ENCODE data around the gene L3MBTL3. TPM values are rescaled to one million over a fixed set of nuclear protein-coding genes. Genes with fewer than 3 reads are reported as not detected.

The L3MBTL3 gene
- total and polyA plus RNA-seq, 5 experiments from 2014 or later: 3.7 to 53.7 (median 6.9) TPM

DNA sequence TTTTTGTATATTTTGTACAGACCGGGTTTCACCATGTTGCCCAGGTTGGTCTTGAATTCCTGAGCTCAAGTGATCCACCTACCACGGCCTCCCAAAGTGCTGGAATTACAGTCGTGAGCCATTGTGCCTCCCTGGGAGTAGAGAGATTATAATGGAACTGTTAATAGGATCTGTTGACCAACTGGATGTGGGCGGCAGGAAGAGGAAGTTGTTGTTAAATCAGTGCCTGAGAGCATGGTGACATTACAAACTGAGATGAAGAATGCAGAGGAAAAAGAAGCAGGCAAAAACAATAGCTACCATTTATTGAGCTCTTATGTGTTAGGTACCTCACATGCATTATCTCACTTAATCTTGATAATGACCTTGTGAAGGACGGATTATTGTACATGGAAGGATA lies 9.2 kb upstream of the L3MBTL3 start:
- Mint-ChIP-seq H3K27ac (no peak overlapping the region), H3K4me1 (peaks cover 0 to 5% (median 1%) of the 10 kb centered on the region in 4 donors), H3K4me3 (no peak overlapping the region), H3K9me3 (no peaks in the 10 kb centered on the region), H3K27me3 (peaks cover 0 to 11% (median 0%) of the 10 kb centered on the region in 5 donors), H3K36me3 (peaks cover 0 to 6% (median 0%) of the 10 kb centered on the region in 3 donors)
- ATAC-seq (no peak), DNase-seq (no peak)
- POLR2A ChIA-PET: no interaction called here

GRCh38 chr6:130010387-130010786 lies 8.0 kb upstream of the L3MBTL3 start:
- peak overlapping the region in 1 of 10 donors; percentile 16 for H3K27ac Mint-ChIP-seq
- ATAC-seq (no peak), DNase-seq (no peak)
- H3K4me1 Mint-ChIP-seq: peaks cover 0 to 5% (median 1%) of the 10 kb centered on the region in 4 donors
- no peak overlapping the region for H3K4me3 Mint-ChIP-seq
- H3K27me3 Mint-ChIP-seq: peaks cover 0 to 11% (median 0%) of the 10 kb centered on the region in 5 donors
- no peaks in the 10 kb centered on the region for H3K9me3 Mint-ChIP-seq
- H3K36me3 Mint-ChIP-seq: peaks cover 0 to 6% (median 0%) of the 10 kb centered on the region in 3 donors
- POLR2A ChIA-PET: interaction anchor here (0.8 to 0.9 kb wide), 2 partner anchors 9 to 11 kb away, joined by 3 read pairs; no protein-coding TSS in a partner anchor

DNA sequence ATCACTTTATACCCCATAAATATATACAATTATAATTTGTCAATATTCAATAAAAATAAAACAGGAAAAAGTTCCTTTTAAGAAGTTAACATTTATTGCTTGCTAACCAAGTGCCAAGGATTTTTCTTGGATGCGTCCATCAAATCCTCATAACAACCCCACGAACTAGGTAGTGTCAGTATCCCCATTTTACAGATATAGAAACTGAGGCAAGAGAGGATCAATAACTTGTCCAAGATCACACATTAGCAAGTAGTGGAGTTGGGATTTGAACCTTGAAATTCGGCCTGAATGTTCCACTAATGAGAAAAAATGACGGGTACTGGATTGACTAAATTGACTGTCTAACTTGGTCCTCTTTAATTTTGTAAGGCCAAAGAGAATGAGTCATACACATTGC lies 5.7 kb upstream of the L3MBTL3 start:
- H3K4me3 Mint-ChIP-seq: no peak overlapping the region
- H3K27me3 Mint-ChIP-seq: peaks cover 0 to 9% (median 0%) of the 10 kb centered on the region in 5 donors
- POLR2A ChIA-PET: no interaction called here

DNA sequence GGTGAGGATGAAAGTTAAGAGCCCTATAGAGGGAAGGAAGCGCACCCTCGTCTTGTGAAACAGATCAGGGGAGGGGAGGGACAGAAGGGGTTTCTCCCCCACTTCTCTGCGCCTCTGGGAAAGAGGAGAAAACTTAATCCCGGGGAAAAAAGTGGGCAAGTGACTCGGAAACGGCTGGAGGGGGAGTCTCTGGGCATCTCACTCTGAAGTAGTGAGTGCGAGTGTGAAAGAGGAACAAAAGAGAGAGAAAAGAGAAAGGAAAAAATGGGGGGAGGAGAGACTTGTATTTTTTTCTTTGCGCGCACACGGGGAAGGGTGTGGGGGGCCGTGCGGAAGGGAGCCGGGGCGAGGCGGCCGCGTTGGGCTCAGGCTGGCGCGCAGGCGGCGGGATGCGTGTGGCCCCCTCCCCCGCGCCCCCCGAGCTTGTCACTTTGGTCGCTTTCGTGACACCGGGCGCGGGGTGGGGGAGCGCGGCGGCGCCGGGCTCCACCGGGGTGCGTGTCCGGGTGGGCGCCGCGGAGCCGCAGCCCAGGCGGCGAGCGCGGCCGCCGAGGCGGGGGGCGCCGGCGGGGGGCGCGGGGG lies 454 bp downstream of the L3MBTL3 start:
- H3K27ac Mint-ChIP-seq: peak overlapping the region; percentile 96 to 99 (median 99)
- POLR2A ChIA-PET: interaction anchor here (1.0 to 4.4 kb wide), 5 partner anchors 8 to 269 kb away, joined by 3 to 20 read pairs (median 3); no protein-coding TSS in a partner anchor
- peak; percentile 38 to 50 for ATAC-seq
- DNase-seq: peak in 8 of 10 donors; percentile 18 to 65 (median 38)
- H3K4me3 Mint-ChIP-seq: peak overlapping the region; percentile 93 to 100 (median 100)
- peaks cover 0 to 6% (median 2%) of the 10 kb centered on the region in 3 donors for H3K36me3 Mint-ChIP-seq
- H3K4me1 Mint-ChIP-seq: peaks cover 5 to 29% (median 21%) of the 10 kb centered on the region in 4 donors
- no peaks in the 10 kb centered on the region for H3K27me3 Mint-ChIP-seq
- H3K9me3 Mint-ChIP-seq: no peaks in the 10 kb centered on the region

More for the DNA sequence above, 5.7 kb upstream of the L3MBTL3 start:
- DNase-seq (no peak), ATAC-seq (no peak)
- no peak overlapping the region for H3K27ac Mint-ChIP-seq
- peaks cover 0 to 5% (median 2%) of the 10 kb centered on the region in 4 donors for H3K4me1 Mint-ChIP-seq
- peaks cover 0 to 6% (median 0%) of the 10 kb centered on the region in 3 donors for H3K36me3 Mint-ChIP-seq
- H3K9me3 Mint-ChIP-seq: no peaks in the 10 kb centered on the region

- peaks cover under 1 to 7% (median 6%) of the 10 kb centered on the region in 3 donors for H3K36me3 Mint-ChIP-seq
- H3K9me3 Mint-ChIP-seq: no peaks in the 10 kb centered on the region
- peak overlapping the region; percentile 84 to 99 (median 88) for H3K4me3 Mint-ChIP-seq
- ATAC-seq (peak; percentile 19 to 28), DNase-seq (peak; percentile 8 to 67 (median 34))
- H3K27me3 Mint-ChIP-seq: no peaks in the 10 kb centered on the region
- POLR2A ChIA-PET: interaction anchor here (0.6 to 4.4 kb wide), 7 partner anchors 8 to 1769 kb away, joined by 3 to 20 read pairs (median 3); no protein-coding TSS in a partner anchor
- H3K27ac Mint-ChIP-seq: peak overlapping the region; percentile 82 to 99 (median 91)
- H3K4me1 Mint-ChIP-seq: peaks cover 7 to 30% (median 25%) of the 10 kb centered on the region in 4 donors
Observed at GRCh38 chr6:130019326-130020072, 1.1 kb downstream of the L3MBTL3 start.

GRCh38 chr6:130020073-130020906 lies 1.9 kb downstream of the L3MBTL3 start:
- peaks cover 9 to 38% (median 30%) of the 10 kb centered on the region in 4 donors for H3K4me1 Mint-ChIP-seq
- H3K27me3 Mint-ChIP-seq: no peaks in the 10 kb centered on the region
- DNase-seq (peak; percentile 22 to 75 (median 48)), ATAC-seq (peak; percentile 36 to 41)
- peaks cover 6 to 15% (median 8%) of the 10 kb centered on the region in 3 donors for H3K36me3 Mint-ChIP-seq
- peak overlapping the region; percentile 86 to 99 (median 97) for H3K27ac Mint-ChIP-seq
- peak overlapping the region; percentile 94 to 99 (median 98) for H3K4me3 Mint-ChIP-seq
- H3K9me3 Mint-ChIP-seq: no peaks in the 10 kb centered on the region
- POLR2A ChIA-PET: interaction anchor here (0.6 to 4.4 kb wide), 6 partner anchors 10 to 1768 kb away, joined by 3 to 20 read pairs (median 4); no protein-coding TSS in a partner anchor

- Mint-ChIP-seq H3K4me3 (peak overlapping the region; percentile 94 to 99 (median 98)), H3K4me1 (peaks cover 14 to 45% (median 38%) of the 10 kb centered on the region in 4 donors), H3K27me3 (no peaks in the 10 kb centered on the region), H3K27ac (peak overlapping the region; percentile 86 to 99 (median 97)), H3K36me3 (peaks cover 6 to 22% (median 12%) of the 10 kb centered on the region in 3 donors), H3K9me3 (no peaks in the 10 kb centered on the region)
- DNase-seq: peak; percentile 32 to 88 (median 78)
- ATAC-seq: peak; percentile 54 to 57
- POLR2A ChIA-PET: interaction anchor here (0.8 to 4.4 kb wide), 4 partner anchors 9 to 424 kb away, joined by 3 to 20 read pairs (median 6); no protein-coding TSS in a partner anchor
Observed at GRCh38 chr6:130020907-130021629, 2.7 kb downstream of the L3MBTL3 start.

DNA sequence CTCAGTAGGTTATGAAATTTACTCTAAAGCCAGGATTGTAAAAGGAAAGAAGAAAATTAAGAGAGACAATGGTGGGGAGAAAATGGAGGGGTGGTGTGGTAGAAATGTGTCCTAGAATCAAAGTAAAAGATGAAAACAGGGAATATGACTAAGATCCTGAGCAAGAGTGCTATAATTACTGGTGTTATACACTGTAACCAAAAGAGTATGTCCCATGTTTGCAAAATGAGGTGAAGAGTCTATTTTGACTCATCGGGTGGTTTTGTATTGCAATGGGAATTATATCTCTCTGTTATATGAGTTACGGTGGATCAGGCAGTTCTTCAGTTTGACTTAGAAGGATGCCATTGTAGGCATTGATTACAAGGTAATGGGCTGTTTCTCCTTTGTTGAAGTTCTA lies 8.5 kb downstream of the L3MBTL3 start:
- Mint-ChIP-seq H3K4me3 (peak overlapping the region in 1 of 10 donors; percentile 37), H3K36me3 (peaks cover 0 to 22% (median 12%) of the 10 kb centered on the region in 3 donors), H3K27me3 (no peaks in the 10 kb centered on the region), H3K27ac (peak overlapping the region; percentile 24 to 96 (median 74)), H3K4me1 (peaks cover 26 to 80% (median 69%) of the 10 kb centered on the region in 4 donors), H3K9me3 (no peaks in the 10 kb centered on the region)
- POLR2A ChIA-PET: interaction anchor here (1.0 kb wide), 1 partner anchor 8 kb away, joined by 3 read pairs; no protein-coding TSS in a partner anchor
- no peak for DNase-seq
- ATAC-seq: no peak

GRCh38 chr6:130027948-130028347 lies 9.6 kb downstream of the L3MBTL3 start:
- H3K9me3 Mint-ChIP-seq: no peaks in the 10 kb centered on the region
- no peaks in the 10 kb centered on the region for H3K27me3 Mint-ChIP-seq
- POLR2A ChIA-PET: no interaction called here
- H3K4me3 Mint-ChIP-seq: peak overlapping the region in 8 of 10 donors; percentile 50 to 75 (median 66)
- peaks cover 27 to 77% (median 69%) of the 10 kb centered on the region in 4 donors for H3K4me1 Mint-ChIP-seq
- ATAC-seq: peak; percentile 85 to 86
- peak in 4 of 10 donors; percentile 11 to 68 (median 50) for DNase-seq
- H3K36me3 Mint-ChIP-seq: peaks cover 0 to 30% (median 22%) of the 10 kb centered on the region in 3 donors
- peak overlapping the region; percentile 81 to 96 (median 92) for H3K27ac Mint-ChIP-seq

- DNase-seq (peak in 7 of 10 donors; percentile 16 to 61 (median 36)), ATAC-seq (peak; percentile 65 to 75)
- POLR2A ChIA-PET: interaction anchor here (2.6 kb wide), 1 partner anchor 9 kb away, joined by 20 read pairs; the partner anchor contains the start of gene L3MBTL3
- H3K36me3 Mint-ChIP-seq: peaks cover 0 to 34% (median 29%) of the 10 kb centered on the region in 3 donors
- H3K4me1 Mint-ChIP-seq: peaks cover 28 to 81% (median 74%) of the 10 kb centered on the region in 4 donors
- no peaks in the 10 kb centered on the region for H3K9me3 Mint-ChIP-seq
- H3K27me3 Mint-ChIP-seq: no peaks in the 10 kb centered on the region
- H3K4me3 Mint-ChIP-seq: peak overlapping the region in 9 of 10 donors; percentile 50 to 77 (median 67)
- peak overlapping the region; percentile 81 to 96 (median 92) for H3K27ac Mint-ChIP-seq
Observed at GRCh38 chr6:130029163-130029562, 10.8 kb downstream of the L3MBTL3 start.

- ATAC-seq (no peak), DNase-seq (no peak)
- H3K9me3 Mint-ChIP-seq: no peaks in the 10 kb centered on the region
- POLR2A ChIA-PET: no interaction called here
- H3K4me3 Mint-ChIP-seq: peak overlapping the region in 1 of 10 donors; percentile 4
- H3K36me3 Mint-ChIP-seq: peaks cover 0 to 21% (median 17%) of the 10 kb centered on the region in 3 donors
- H3K27ac Mint-ChIP-seq: peak overlapping the region in 4 of 10 donors; percentile 8 to 86 (median 63)
- H3K27me3 Mint-ChIP-seq: no peaks in the 10 kb centered on the region
- H3K4me1 Mint-ChIP-seq: peaks cover 27 to 81% (median 65%) of the 10 kb centered on the region in 4 donors
Observed at GRCh38 chr6:130032758-130033340, 14.5 kb downstream of the L3MBTL3 start.

All from naive thymus-derived CD8-positive, alpha-beta T cell (primary cell).